Measurements from ENCODE around the gene DLG2.

The DLG2 gene

DNA sequence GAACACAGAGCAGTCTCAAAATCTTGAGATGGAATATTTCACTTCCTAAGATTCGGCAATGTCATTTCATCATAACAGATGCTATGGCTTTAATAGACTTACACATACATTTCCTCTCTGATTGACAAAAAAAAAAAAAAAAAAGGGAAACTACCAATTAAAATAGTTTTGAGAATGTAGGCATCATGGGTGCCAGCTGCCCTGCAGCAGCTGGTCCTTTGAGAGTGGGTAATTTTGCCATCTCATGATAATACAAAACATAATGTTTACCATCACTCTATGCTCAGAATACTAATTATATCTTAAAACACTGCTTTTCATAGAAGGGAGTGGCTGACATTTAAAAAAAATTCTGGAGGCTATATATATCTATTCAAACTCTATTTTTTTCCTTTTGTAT lies 1565.4 kb downstream of the DLG2 start:
- Mint-ChIP-seq H3K9me3 (no peaks in the 10 kb centered on the region), H3K27ac (no peak overlapping the region), H3K4me1 (no peaks in the 10 kb centered on the region), H3K36me3 (ENCODE audit: low read depth) (no peaks in the 10 kb centered on the region), H3K4me3 (no peak overlapping the region), H3K27me3 (ENCODE audit: low read depth) (no peaks in the 10 kb centered on the region)
- TF ChIP-seq, protein P1, sequence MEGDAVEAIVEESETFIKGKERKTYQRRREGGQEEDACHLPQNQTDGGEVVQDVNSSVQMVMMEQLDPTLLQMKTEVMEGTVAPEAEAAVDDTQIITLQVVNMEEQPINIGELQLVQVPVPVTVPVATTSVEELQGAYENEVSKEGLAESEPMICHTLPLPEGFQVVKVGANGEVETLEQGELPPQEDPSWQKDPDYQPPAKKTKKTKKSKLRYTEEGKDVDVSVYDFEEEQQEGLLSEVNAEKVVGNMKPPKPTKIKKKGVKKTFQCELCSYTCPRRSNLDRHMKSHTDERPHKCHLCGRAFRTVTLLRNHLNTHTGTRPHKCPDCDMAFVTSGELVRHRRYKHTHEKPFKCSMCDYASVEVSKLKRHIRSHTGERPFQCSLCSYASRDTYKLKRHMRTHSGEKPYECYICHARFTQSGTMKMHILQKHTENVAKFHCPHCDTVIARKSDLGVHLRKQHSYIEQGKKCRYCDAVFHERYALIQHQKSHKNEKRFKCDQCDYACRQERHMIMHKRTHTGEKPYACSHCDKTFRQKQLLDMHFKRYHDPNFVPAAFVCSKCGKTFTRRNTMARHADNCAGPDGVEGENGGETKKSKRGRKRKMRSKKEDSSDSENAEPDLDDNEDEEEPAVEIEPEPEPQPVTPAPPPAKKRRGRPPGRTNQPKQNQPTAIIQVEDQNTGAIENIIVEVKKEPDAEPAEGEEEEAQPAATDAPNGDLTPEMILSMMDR (IDR thresholded peaks at IDR 0.05; ENCODE audit: unreplicated experiment in 3 of 3): no peak

DNA sequence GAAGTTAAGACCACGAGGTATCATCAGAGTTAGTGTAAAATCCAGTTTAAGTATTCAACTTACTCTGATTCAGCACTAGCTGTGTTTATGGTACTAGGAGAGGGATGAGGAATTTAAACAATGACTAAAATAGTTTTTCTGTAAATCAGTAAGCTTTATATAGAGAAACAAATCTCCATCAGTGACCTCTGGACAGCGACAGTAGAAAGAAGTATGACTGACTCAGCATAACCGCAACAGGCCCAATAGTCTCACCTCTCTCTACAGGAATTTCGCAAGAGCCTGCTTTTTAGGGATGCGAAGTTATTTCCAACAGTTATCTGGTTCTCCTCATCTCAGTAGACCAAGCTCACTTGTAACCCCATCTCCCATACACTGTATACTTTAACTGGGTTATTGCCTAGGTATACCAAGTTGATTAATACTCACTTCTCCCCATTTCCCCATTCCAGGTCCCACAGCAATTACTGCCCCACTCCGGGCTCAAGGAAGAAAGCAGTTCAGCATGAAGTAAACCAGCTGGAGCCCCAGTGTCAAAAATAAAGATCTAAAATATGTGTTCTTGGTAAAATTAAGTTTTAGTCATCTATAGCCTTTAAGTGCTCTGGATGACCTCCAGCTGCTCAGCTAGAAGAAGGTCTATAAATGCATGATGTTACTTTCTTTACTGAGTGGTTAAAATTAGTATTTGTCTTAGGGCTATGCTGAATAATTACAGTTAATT lies 1570.3 kb downstream of the DLG2 start:
- TF ChIP-seq, protein P1 (IDR thresholded peaks at IDR 0.05; ENCODE audit: unreplicated experiment in 3 of 3): no peak
- Mint-ChIP-seq H3K27ac (peak overlapping the region; percentile 29 to 57 (median 42)), H3K4me3 (no peak overlapping the region), H3K36me3 (ENCODE audit: low read depth) (no peaks in the 10 kb centered on the region), H3K4me1 (no peaks in the 10 kb centered on the region), H3K27me3 (ENCODE audit: low read depth) (no peaks in the 10 kb centered on the region), H3K9me3 (no peaks in the 10 kb centered on the region)

DNA sequence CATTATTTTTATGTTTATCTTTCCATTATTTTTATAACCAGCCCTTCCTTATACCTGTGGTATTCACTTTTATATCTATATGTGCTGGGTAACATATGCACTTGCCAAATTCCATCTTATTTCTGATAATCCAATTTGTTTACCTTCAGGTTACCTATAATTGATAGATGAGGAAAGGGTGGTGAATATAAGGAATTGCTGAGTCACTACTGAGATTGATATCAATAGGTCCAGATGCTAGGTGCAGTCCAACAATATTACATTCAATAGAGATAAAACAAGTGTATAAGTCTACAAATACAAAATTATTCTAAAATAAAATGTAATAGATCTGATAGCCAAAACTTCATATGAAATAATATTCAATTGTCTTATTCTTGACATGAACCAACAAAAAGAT lies 1582.0 kb downstream of the DLG2 start:
- Mint-ChIP-seq H3K9me3 (peaks cover 18% of the 10 kb centered on the region), H3K27me3 (ENCODE audit: low read depth) (no peaks in the 10 kb centered on the region), H3K4me1 (no peaks in the 10 kb centered on the region), H3K36me3 (ENCODE audit: low read depth) (peaks cover 5% of the 10 kb centered on the region), H3K27ac (no peak overlapping the region), H3K4me3 (no peak overlapping the region)
- TF ChIP-seq, protein P1 (IDR thresholded peaks at IDR 0.05; ENCODE audit: unreplicated experiment in 3 of 3): no peak

DNA sequence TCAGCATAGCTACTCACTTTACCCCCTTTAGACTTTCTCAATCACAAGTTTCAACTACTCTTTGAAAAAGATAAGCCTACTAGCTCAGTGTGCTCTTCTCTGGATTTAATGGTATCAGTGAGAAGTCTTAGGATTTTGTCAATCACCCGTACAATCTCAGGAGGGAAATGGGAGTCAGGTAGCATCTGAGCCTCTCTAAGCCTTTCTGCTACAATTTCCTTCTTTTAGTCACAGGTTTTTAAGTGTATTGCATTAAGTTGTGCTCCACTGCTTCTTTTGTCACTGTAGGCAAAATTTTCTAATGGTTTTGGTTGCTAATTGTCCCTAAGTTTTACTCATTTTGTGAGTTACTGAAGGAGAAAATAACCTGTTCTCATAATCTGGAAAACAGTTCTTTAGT lies 1582.4 kb downstream of the DLG2 start:
- H3K27ac Mint-ChIP-seq: no peak overlapping the region
- no peaks in the 10 kb centered on the region for H3K27me3 Mint-ChIP-seq (ENCODE audit: low read depth)
- H3K9me3 Mint-ChIP-seq: peaks cover 14% of the 10 kb centered on the region
- no peak overlapping the region for H3K4me3 Mint-ChIP-seq
- TF ChIP-seq, protein P1 (IDR thresholded peaks at IDR 0.05; ENCODE audit: unreplicated experiment in 3 of 3): no peak
- H3K4me1 Mint-ChIP-seq: no peaks in the 10 kb centered on the region
- peaks cover 2% of the 10 kb centered on the region for H3K36me3 Mint-ChIP-seq (ENCODE audit: low read depth)

DNA sequence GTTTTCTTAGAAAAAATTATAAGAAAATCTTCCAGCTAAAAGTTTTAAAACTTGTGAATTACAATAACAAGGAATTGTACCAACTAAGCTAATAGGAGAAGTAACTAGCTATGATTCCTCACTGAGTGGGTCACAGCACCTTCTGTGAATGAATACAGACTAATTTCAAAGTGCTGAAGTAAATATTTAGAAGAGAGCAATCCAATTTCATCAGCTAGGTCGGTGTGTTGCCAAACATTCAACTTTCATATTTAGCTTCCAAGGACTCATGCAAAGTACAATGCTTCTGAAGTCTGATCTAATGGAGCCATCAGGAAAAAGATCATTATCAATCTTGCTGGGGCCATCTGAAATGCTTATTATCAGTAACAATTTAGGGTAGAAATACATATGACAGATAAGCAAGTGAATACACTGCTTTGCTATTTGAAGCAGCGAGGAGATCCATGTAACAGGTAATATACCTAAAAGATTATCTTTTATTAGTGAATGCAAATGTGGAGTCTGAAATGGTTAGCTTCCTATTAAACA lies 1590.4 kb downstream of the DLG2 start:
- Mint-ChIP-seq H3K9me3 (peaks cover 9% of the 10 kb centered on the region), H3K27me3 (ENCODE audit: low read depth) (no peaks in the 10 kb centered on the region), H3K4me1 (no peaks in the 10 kb centered on the region), H3K27ac (no peak overlapping the region), H3K36me3 (ENCODE audit: low read depth) (no peaks in the 10 kb centered on the region), H3K4me3 (no peak overlapping the region)
- TF ChIP-seq, protein P1 (IDR thresholded peaks at IDR 0.05; ENCODE audit: unreplicated experiment in 3 of 3): no peak

DNA sequence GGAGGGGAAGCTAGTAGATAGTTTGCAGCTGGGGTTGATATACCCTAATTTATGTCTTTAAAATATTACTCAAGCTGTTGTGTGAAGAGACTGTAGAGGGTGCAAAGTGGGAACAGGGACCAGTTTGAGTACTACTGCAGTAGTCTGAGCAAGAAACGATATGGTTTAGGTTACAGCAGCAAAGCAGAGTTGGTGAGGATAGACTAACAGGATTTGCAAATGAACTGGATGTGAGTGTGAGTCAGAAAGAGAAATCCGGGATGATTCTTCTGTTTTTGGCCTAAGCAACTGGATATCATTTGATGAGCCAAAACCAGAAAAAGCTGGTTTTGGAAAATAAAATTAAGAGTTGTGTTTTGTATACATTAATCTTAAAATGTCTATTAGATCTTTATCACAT lies 1591.5 kb downstream of the DLG2 start:
- peaks cover 8% of the 10 kb centered on the region for H3K9me3 Mint-ChIP-seq
- peak overlapping the region in 1 of 3 experiments; percentile 3 for H3K4me3 Mint-ChIP-seq
- H3K4me1 Mint-ChIP-seq: no peaks in the 10 kb centered on the region
- TF ChIP-seq, protein P1 (IDR thresholded peaks at IDR 0.05; ENCODE audit: unreplicated experiment in 3 of 3): no peak
- H3K36me3 Mint-ChIP-seq (ENCODE audit: low read depth): no peaks in the 10 kb centered on the region
- no peak overlapping the region for H3K27ac Mint-ChIP-seq
- no peaks in the 10 kb centered on the region for H3K27me3 Mint-ChIP-seq (ENCODE audit: low read depth)

All from nephron (organoid).